HL-60 (cell line): Measurements from ENCODE around the gene VPS13D.
A peak's percentile ranks its signal among the peaks of the same experiment; 100 is the strongest.

Experiments
- DNase-seq, 2 experiments: peaks; one replicate each; pipeline ENCODE4 v3.0.0-alpha.2; 2010 to 2020; ENCODE audit warnings: low read depth in 1 of 2, low spot score in 1 of 2
- H3K27ac ChIP-seq: fragments of 250-450 bp; sonication (Bioruptor Pico); replicated peaks from 2 replicates; pipeline ENCODE4 v1.5.1; 2020; ENCODE audit warnings: mild to moderate bottlenecking, moderate library complexity
- H3K27me3 ChIP-seq: fragments of 250-450 bp; sonication (Bioruptor Pico); 2 replicates; pipeline ENCODE4 v1.5.1; 2021; ENCODE audit warnings: mild to moderate bottlenecking, moderate library complexity; ENCODE audit not compliant: insufficient read depth, poor library complexity, severe bottlenecking
- H3K4me3 ChIP-seq: replicated peaks from 2 replicates; pipeline ENCODE4 v1.5.1; 2011; ENCODE audit warnings: mild to moderate bottlenecking, control low read depth, low read length; ENCODE audit not compliant: insufficient read depth
- GABPA ChIP-seq: IDR thresholded peaks from 2 replicates; pipeline ENCODE4 v1.6.1; 2012; ENCODE audit warnings: low read depth
- POLR2AphosphoS5 ChIP-seq: IDR thresholded peaks from 2 replicates; pipeline ENCODE4 v1.6.1; 2012; ENCODE audit warnings: low read depth
- SPI1 ChIP-seq: IDR thresholded peaks from 2 replicates; pipeline ENCODE4 v1.6.1; 2012; ENCODE audit warnings: low read depth, mild to moderate bottlenecking, borderline replicate concordance
- TF ChIP-seq, protein P1 (sequence below): IDR thresholded peaks from one replicate; pipeline ENCODE4 v1.5.1; 2011; ENCODE audit warnings: low read length, control low read depth, inconsistent platforms; ENCODE audit not compliant: insufficient read depth
- TF ChIP-seq, protein P2 (sequence below): IDR thresholded peaks from 2 replicates; pipeline ENCODE4 v1.6.1; 2012; ENCODE audit warnings: low read depth; ENCODE audit not compliant: insufficient replicate concordance

The VPS13D gene

DNA sequence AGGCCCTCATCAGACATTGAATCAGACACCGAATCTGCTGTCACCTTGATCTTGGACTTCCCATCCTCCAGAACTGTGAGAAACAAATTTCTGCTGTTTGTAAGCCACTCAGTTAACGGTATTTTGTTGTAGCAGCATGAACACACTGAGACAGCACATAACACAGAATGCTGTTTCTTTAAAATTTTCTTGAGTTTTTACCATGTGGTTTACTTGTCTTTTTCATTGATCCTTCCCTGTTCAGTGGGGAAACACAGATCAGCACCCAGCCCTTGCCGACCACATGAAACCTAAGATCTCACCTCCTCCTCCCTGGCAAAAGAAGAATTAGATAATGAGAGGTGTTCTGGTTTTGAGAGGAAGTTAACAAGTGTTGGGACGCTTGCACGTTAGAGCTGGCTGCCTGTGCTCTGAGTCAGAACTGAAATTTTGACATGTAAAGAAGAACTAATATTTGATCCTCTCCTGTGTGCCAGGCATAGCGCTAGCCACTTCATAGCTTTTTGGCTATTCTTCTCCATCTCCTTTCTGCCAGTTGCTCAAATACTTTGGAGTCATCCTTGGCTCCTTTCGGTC, 208.6 kb downstream of the VPS13D start:
- DNase-seq, result peak in 1 of 2 experiments; percentile 3
- H3K27ac ChIP-seq, result no peak overlapping the region
- no peaks in the 10 kb centered on the region for H3K27me3 ChIP-seq
- TF ChIP-seq, protein P1, sequence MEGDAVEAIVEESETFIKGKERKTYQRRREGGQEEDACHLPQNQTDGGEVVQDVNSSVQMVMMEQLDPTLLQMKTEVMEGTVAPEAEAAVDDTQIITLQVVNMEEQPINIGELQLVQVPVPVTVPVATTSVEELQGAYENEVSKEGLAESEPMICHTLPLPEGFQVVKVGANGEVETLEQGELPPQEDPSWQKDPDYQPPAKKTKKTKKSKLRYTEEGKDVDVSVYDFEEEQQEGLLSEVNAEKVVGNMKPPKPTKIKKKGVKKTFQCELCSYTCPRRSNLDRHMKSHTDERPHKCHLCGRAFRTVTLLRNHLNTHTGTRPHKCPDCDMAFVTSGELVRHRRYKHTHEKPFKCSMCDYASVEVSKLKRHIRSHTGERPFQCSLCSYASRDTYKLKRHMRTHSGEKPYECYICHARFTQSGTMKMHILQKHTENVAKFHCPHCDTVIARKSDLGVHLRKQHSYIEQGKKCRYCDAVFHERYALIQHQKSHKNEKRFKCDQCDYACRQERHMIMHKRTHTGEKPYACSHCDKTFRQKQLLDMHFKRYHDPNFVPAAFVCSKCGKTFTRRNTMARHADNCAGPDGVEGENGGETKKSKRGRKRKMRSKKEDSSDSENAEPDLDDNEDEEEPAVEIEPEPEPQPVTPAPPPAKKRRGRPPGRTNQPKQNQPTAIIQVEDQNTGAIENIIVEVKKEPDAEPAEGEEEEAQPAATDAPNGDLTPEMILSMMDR, result no peak
- TF ChIP-seq, protein P2, sequence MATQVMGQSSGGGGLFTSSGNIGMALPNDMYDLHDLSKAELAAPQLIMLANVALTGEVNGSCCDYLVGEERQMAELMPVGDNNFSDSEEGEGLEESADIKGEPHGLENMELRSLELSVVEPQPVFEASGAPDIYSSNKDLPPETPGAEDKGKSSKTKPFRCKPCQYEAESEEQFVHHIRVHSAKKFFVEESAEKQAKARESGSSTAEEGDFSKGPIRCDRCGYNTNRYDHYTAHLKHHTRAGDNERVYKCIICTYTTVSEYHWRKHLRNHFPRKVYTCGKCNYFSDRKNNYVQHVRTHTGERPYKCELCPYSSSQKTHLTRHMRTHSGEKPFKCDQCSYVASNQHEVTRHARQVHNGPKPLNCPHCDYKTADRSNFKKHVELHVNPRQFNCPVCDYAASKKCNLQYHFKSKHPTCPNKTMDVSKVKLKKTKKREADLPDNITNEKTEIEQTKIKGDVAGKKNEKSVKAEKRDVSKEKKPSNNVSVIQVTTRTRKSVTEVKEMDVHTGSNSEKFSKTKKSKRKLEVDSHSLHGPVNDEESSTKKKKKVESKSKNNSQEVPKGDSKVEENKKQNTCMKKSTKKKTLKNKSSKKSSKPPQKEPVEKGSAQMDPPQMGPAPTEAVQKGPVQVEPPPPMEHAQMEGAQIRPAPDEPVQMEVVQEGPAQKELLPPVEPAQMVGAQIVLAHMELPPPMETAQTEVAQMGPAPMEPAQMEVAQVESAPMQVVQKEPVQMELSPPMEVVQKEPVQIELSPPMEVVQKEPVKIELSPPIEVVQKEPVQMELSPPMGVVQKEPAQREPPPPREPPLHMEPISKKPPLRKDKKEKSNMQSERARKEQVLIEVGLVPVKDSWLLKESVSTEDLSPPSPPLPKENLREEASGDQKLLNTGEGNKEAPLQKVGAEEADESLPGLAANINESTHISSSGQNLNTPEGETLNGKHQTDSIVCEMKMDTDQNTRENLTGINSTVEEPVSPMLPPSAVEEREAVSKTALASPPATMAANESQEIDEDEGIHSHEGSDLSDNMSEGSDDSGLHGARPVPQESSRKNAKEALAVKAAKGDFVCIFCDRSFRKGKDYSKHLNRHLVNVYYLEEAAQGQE, result no peak
- TF ChIP-seq POLR2AphosphoS5 (no peak), SPI1 (no peak), GABPA (no peak)
- H3K4me3 ChIP-seq, result no peak overlapping the region

DNA sequence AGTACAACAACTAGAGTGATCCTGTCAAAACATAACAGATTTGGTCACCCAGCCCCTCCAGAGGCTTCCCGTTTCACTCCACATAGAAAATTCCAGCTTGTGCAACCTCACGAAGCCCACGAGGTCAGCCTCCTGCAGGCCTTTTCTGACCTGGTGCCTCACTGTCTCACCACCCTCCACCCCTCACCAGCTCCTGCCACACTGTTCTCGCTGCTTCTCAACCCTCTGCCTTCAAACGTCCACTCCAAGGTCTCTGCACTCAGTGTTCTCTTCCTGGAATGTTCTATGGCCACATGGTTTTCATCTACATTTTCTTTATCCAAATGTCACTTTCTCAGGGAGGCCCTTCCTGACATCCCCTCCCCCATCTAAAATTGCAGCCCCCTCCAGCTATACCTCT, 209.2 kb downstream of the VPS13D start:
- DNase-seq, result no peak
- no peak overlapping the region for H3K27ac ChIP-seq
- no peak overlapping the region for H3K4me3 ChIP-seq
- TF ChIP-seq GABPA (no peak), POLR2AphosphoS5 (no peak), SPI1 (no peak)
- TF ChIP-seq, protein P1, result no peak
- TF ChIP-seq, protein P2, result no peak
- H3K27me3 ChIP-seq, result no peaks in the 10 kb centered on the region

DNA sequence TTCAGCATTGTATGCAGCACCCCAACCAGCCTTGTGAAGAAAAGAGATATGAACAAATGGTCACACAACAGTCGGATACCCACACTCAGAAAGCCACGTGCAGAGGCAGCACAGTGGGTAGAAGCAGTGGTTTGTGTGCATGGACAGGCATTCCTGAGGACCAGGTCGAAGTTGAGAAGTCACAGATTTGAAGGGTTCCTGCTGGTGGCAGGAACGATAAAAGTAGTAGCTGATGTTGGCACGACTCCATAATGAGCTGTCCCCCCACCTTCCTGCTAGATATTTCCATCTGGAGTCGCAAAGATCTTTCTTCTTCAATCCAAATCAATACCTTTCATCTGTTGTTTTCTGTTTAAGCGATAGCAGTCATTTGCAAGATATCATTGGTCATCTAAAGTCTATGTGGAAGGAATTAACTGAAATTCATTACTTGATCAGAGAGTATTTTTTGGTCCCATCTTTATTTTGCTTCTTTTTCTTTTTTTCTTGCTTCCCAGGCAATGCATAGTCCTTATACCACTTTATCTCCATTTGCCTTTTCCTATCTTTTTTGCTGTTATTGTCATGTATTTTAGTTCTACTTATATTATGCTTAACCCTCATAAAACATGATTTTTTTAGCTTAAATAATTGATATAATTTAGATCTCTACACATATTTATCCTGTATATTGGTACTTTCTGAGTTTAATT, 211.7 kb downstream of the VPS13D start:
- DNase-seq, result no peak
- Histone ChIP-seq H3K4me3 (no peak overlapping the region), H3K27me3 (no peaks in the 10 kb centered on the region), H3K27ac (no peak overlapping the region)
- TF ChIP-seq GABPA, result no peak
- no peak for TF ChIP-seq SPI1
- TF ChIP-seq POLR2AphosphoS5, result no peak
- TF ChIP-seq, protein P2, result no peak
- TF ChIP-seq, protein P1, result no peak
